Hepatocyte (in vitro differentiated cells): ENCODE results near the gene RANBP3. TPM values are rescaled to one million over a fixed set of nuclear protein-coding genes. Genes with fewer than 3 reads are reported as not detected.

Source experiments
- DNase-seq: peaks from one replicate; pipeline ENCODE4 v3.0.0-alpha.2; 2016; ENCODE audit warnings: low spot score
- H2AFZ ChIP-seq: fragments of 200-600 bp; sonication (generic); 2 replicates; pipeline ENCODE4 v1.6.0; 2016; ENCODE audit warnings: antibody characterized with exemption, mild to moderate bottlenecking
- H3K27ac ChIP-seq: fragments of 200-600 bp; sonication (generic); 2 replicates; pipeline ENCODE4 v1.5.1; 2016; ENCODE audit warnings: mild to moderate bottlenecking
- H3K27me3 ChIP-seq: fragments of 200-600 bp; sonication (generic); 2 replicates; pipeline ENCODE4 v1.6.1; 2016
- H3K36me3 ChIP-seq: fragments of 200-600 bp; sonication (generic); replicated peaks from 2 replicates; pipeline ENCODE4 v1.5.1; 2016; ENCODE audit warnings: low read depth; ENCODE audit not compliant: insufficient read depth
- H3K4me1 ChIP-seq: fragments of 200-600 bp; sonication (generic); 2 replicates; pipeline ENCODE4 v1.5.1; 2016; ENCODE audit warnings: mild to moderate bottlenecking, moderate library complexity; ENCODE audit not compliant: insufficient read depth
- H3K4me2 ChIP-seq: fragments of 200-600 bp; sonication (generic); 2 replicates; pipeline ENCODE4 v1.6.0; 2016
- H3K4me3 ChIP-seq: fragments of 200-600 bp; sonication (generic); 2 replicates; pipeline ENCODE4 v1.5.1; 2016; ENCODE audit warnings: mild to moderate bottlenecking
- H3K79me2 ChIP-seq: fragments of 200-600 bp; sonication (generic); 2 replicates; pipeline ENCODE4 v1.6.0; 2017; ENCODE audit warnings: mild to moderate bottlenecking
- H3K9me2 ChIP-seq: fragments of 200-600 bp; sonication (generic); replicated peaks from 2 replicates; pipeline ENCODE4 v1.6.0; 2017; ENCODE audit warnings: mild to moderate bottlenecking; ENCODE audit not compliant: insufficient read depth
- H3K9me3 ChIP-seq: fragments of 200-600 bp; sonication (generic); 2 replicates; pipeline ENCODE4 v1.5.1; 2016; ENCODE audit warnings: low read depth, mild to moderate bottlenecking
- H4K20me1 ChIP-seq: fragments of 200-600 bp; sonication (generic); 2 replicates; pipeline ENCODE4 v1.6.0; 2016; ENCODE audit warnings: mild to moderate bottlenecking; ENCODE audit not compliant: insufficient read depth, poor library complexity, severe bottlenecking
- CTCF ChIP-seq: fragments of 200-600 bp; sonication (generic); IDR thresholded peaks from 2 replicates; pipeline ENCODE4 v1.5.1; 2016; ENCODE audit warnings: antibody characterized with exemption, mild to moderate bottlenecking; ENCODE audit not compliant: poor library complexity
- EZH2 ChIP-seq: fragments of 200-600 bp; sonication (generic); IDR thresholded peaks from 2 replicates; pipeline ENCODE4 v1.6.1; 2016; ENCODE audit warnings: antibody characterized with exemption, mild to moderate bottlenecking, borderline replicate concordance
- EZH2phosphoT487 ChIP-seq: fragments of 200-600 bp; sonication (generic); IDR thresholded peaks from one replicate; pipeline ENCODE4 v1.6.1; 2018; ENCODE audit warnings: antibody characterized with exemption, mild to moderate bottlenecking, low read depth, moderate library complexity; ENCODE audit not compliant: unreplicated experiment, severe bottlenecking
- WGBS: methylation state at CpG from one replicate; pipeline ENCODE4 v1.1.6; 2016; ENCODE audit warnings: low lambda C conversion rate; ENCODE audit errors: missing lambda C conversion rate; 5-methylcytosine and 5-hydroxymethylcytosine counted together
- polyA plus RNA-seq: library from polyadenylated mRNA; unstranded; fragments of >200 nt; fragmentation: Nextera tagmentation; extraction: Ambion mirVana; gene quantifications from 2 replicates; pipeline ENCODE4 v1.2.1, GENCODE V29; 2016
- total RNA-seq: library from RNA; depleted of rRNA; stranded (reverse); fragments of >200 nt; gene quantifications from 2 replicates; pipeline ENCODE4 v1.2.3, GENCODE V29; 2014

The RANBP3 gene
- total and polyA plus RNA-seq, 2 experiments from 2014 or later = 10.4 to 51.0 TPM

DNA sequence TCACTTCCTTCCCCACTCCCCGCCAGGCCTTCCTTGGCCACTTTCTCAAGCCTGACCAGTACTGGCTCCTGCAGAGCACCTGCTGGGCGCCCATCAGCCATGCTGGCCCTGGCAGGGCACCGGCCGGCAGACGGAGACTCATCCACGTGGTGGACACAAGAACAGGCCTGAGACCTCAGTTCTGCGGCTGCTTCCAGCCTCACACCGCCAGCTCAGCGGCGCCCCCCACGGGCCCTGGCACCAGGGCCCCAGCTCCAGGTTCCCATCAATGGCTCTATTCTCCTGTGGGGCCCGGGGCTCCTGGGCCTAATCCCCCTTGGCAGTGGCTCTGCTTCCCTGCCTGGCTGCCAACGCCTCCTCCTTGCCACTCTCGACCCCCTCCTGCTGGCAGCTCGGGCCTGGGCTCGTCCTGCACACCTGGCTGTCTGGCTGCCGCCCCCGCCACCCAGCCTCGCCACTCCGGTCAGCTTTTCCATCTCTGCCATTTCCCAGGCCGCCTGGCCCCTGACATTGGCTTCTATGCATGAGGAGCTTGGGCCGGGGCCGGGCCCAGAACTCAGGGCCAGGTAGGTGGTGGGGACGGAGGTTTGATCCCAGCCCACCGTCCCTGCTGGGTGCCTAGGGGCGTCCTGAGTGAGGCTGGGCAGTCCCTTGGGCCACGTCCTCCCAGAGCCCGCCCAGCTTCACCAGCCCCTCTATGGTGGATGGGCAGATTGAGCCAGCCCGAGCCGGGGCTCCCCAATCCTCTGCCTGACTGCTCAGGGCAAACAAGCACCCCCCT, 80.6 kb downstream of the RANBP3 start:
- no peak overlapping the region for H3K27ac ChIP-seq
- no peaks in the 10 kb centered on the region for H3K9me3 ChIP-seq
- no peak overlapping the region for H3K4me2 ChIP-seq
- H4K20me1 ChIP-seq = peaks cover 25% of the 10 kb centered on the region
- H3K36me3 ChIP-seq = no peaks in the 10 kb centered on the region
- no peaks in the 10 kb centered on the region for H3K27me3 ChIP-seq
- no peaks in the 10 kb centered on the region for H3K9me2 ChIP-seq
- no peak for DNase-seq
- WGBS = 95% methylated on average over 28 of the region's 30 CpGs
- H3K4me1 ChIP-seq = peaks cover 5% of the 10 kb centered on the region
- TF ChIP-seq EZH2phosphoT487 = no peak
- no peak for TF ChIP-seq EZH2
- TF ChIP-seq CTCF = no peak
- H2AFZ ChIP-seq = no peak overlapping the region
- H3K79me2 ChIP-seq = peaks cover 40% of the 10 kb centered on the region
- H3K4me3 ChIP-seq = no peak overlapping the region

- H3K4me2 ChIP-seq = no peak overlapping the region
- DNase-seq = no peak
- peaks cover 32% of the 10 kb centered on the region for H3K79me2 ChIP-seq
- H2AFZ ChIP-seq = no peak overlapping the region
- no peak overlapping the region for H3K4me3 ChIP-seq
- no peak overlapping the region for H3K27ac ChIP-seq
- no peaks in the 10 kb centered on the region for H3K27me3 ChIP-seq
- H3K9me2 ChIP-seq = no peaks in the 10 kb centered on the region
- 97% methylated on average over 28 of the region's 29 CpGs for WGBS
- H3K9me3 ChIP-seq = no peaks in the 10 kb centered on the region
- H3K4me1 ChIP-seq = peaks cover 12% of the 10 kb centered on the region
- TF ChIP-seq CTCF = no peak
- no peak for TF ChIP-seq EZH2phosphoT487
- no peak for TF ChIP-seq EZH2
- H3K36me3 ChIP-seq = no peaks in the 10 kb centered on the region
- peaks cover 25% of the 10 kb centered on the region for H4K20me1 ChIP-seq
These were observed 81.4 kb downstream of the RANBP3 start for GRCh38 chr19:5896365-5897076.

- Histone ChIP-seq H3K4me3 (no peak overlapping the region), H3K36me3 (no peaks in the 10 kb centered on the region), H3K9me2 (no peaks in the 10 kb centered on the region), H4K20me1 (peaks cover 25% of the 10 kb centered on the region), H3K9me3 (no peaks in the 10 kb centered on the region), H3K4me1 (peaks cover 12% of the 10 kb centered on the region), H3K27ac (no peak overlapping the region), H2AFZ (no peak overlapping the region), H3K79me2 (peaks cover 25% of the 10 kb centered on the region), H3K27me3 (no peaks in the 10 kb centered on the region), H3K4me2 (no peak overlapping the region)
- no peak for DNase-seq
- TF ChIP-seq EZH2phosphoT487 (no peak), EZH2 (no peak), CTCF (no peak)
- WGBS = 90% methylated on average over 8 of the region's 8 CpGs
These were observed 82.0 kb downstream of the RANBP3 start for GRCh38 chr19:5895890-5896289.
